LNCAP (cell line): ENCODE measurements around the gene CLN6.

Source experiments
- CTCF ChIP-seq: fragments of 450-650 bp; IDR thresholded peaks from 2 replicates; pipeline ENCODE4 v1.5.1; 2017; ENCODE audit warnings: mild to moderate bottlenecking

The CLN6 gene

GRCh38 chr15:68229386-68230156, at the start of gene CLN6:
CLN6 (minus strand) TSS chr15:68229728; CDS start chr15:68229584, 144 bp downstream.
- no peak for TF ChIP-seq CTCF

- no peak for TF ChIP-seq CTCF
Observed at GRCh38 chr15:68278595-68279405, 49.3 kb upstream of the CLN6 start.

- 0 out of 2 replicates have a peak, but pooled peaks have one; percentile 35 for TF ChIP-seq CTCF
Observed at GRCh38 chr15:68278345-68278594, 48.7 kb upstream of the CLN6 start.

GRCh38 chr15:68277603-68278344, 48.2 kb upstream of the CLN6 start, which contains the start of gene FEM1B:
FEM1B (plus strand) TSS chr15:68277745; CDS start chr15:68278418, 673 bp downstream.
- no peak; the same call in 1 of the 2 replicates for TF ChIP-seq CTCF

GRCh38 chr15:68277131-68277602, 47.6 kb upstream of the CLN6 start:
- TF ChIP-seq CTCF = no peak

- TF ChIP-seq CTCF = no peak
Observed at GRCh38 chr15:68276668-68277067, 47.1 kb upstream of the CLN6 start.

GRCh38 chr15:68275165-68275746, 45.7 kb upstream of the CLN6 start:
- no peak for TF ChIP-seq CTCF
